ENCODE results near the gene EN2. TPM values are rescaled to one million over a fixed set of nuclear protein-coding genes. Genes with fewer than 3 reads are reported as not detected.

The EN2 gene
- total and polyA plus RNA-seq, 2 donors (not counting 1 experiment from before 2014, with no cell fraction given): not detected

- no peak for TF ChIP-seq CTCF (IDR thresholded peaks at IDR 0.05)
- TF ChIP-seq EZH2 (IDR thresholded peaks at IDR 0.05; ENCODE audit: borderline replicate concordance, insufficient read depth, low read depth, low read length, poor library complexity, severe bottlenecking): no peak
- Histone ChIP-seq H3K27me3 (replicated peaks in 1 of 4; ENCODE audit: control extremely low read depth in 1 of 4, control insufficient read depth in 3 of 4, insufficient read depth in 4 of 4, low read length in 3 of 4) (peaks cover 0 to 25% (median 6%) of the 10 kb centered on the region in 4 experiments), H4K20me1 (ENCODE audit: control insufficient read depth, insufficient read depth, low read length, poor library complexity, severe bottlenecking) (no peaks in the 10 kb centered on the region), H3K9me3 (ENCODE audit: control extremely low read depth in 1 of 3, control insufficient read depth in 2 of 3, insufficient read depth in 1 of 3, low read length in 2 of 3) (peaks cover 0 to 15% (median 0%) of the 10 kb centered on the region in 3 donors), H3K4me3 (ENCODE audit: control extremely low read depth in 1 of 5, extremely low read depth in 1 of 5, insufficient read depth in 1 of 5, low read depth in 2 of 5, low read length in 4 of 5) (no peak overlapping the region), H3K36me3 (replicated peaks in 1 of 2; ENCODE audit: control extremely low read depth in 1 of 2, control insufficient read depth in 1 of 2, extremely low read depth in 1 of 2, insufficient read depth in 2 of 2, low read length in 1 of 2) (no peaks in the 10 kb centered on the region), H3K4me2 (replicated peaks; ENCODE audit: low read depth, low read length, poor library complexity, severe bottlenecking) (no peak overlapping the region), H3K27ac (ENCODE audit: low read length in 2 of 2) (no peak overlapping the region), H3K9ac (ENCODE audit: low read length) (no peak overlapping the region), H2AFZ (ENCODE audit: insufficient read depth, low read depth, low read length, poor library complexity, severe bottlenecking) (no peak overlapping the region), H3K79me2 (ENCODE audit: control insufficient read depth, insufficient read depth, low read length) (no peaks in the 10 kb centered on the region), H3K4me1 (ENCODE audit: control insufficient read depth in 2 of 2, insufficient read depth in 2 of 2, low read length in 2 of 2) (no peaks in the 10 kb centered on the region)
- Mint-ChIP-seq H3K27ac (no peak overlapping the region), H3K27me3 (peaks cover 57% of the 10 kb centered on the region), H3K9me3 (ENCODE audit: insufficient read depth) (no peaks in the 10 kb centered on the region), H3K4me1 (no peaks in the 10 kb centered on the region), H3K4me3 (no peak overlapping the region)
- ChIA-PET POLR2A (no interaction called here), CTCF (interaction anchor here (1.1 kb wide), 1 partner anchor 11 kb away, joined by 3 read pairs; no protein-coding TSS in a partner anchor)
- no peak for ATAC-seq (ENCODE audit: low read depth)
- WGBS (ENCODE audit: insufficient coverage): 60% methylated on average over 3 of the region's 3 CpGs
- no peak for DNase-seq
- intact Hi-C loops (cut with micrococcal nuclease): no loop called here
Observed at GRCh38 chr7:155435110-155435509, 22.8 kb upstream of the EN2 start.

GRCh38 chr7:155437836-155438235 lies 20.1 kb upstream of the EN2 start:
- Histone ChIP-seq H3K4me1 (ENCODE audit: control insufficient read depth in 2 of 2, insufficient read depth in 2 of 2, low read length in 2 of 2) (no peaks in the 10 kb centered on the region), H4K20me1 (ENCODE audit: control insufficient read depth, insufficient read depth, low read length, poor library complexity, severe bottlenecking) (no peaks in the 10 kb centered on the region), H3K9ac (ENCODE audit: low read length) (no peak overlapping the region), H3K27me3 (replicated peaks in 1 of 4; ENCODE audit: control extremely low read depth in 1 of 4, control insufficient read depth in 3 of 4, insufficient read depth in 4 of 4, low read length in 3 of 4) (peaks cover 0 to 28% (median 8%) of the 10 kb centered on the region in 4 experiments), H3K4me3 (ENCODE audit: control extremely low read depth in 1 of 5, extremely low read depth in 1 of 5, insufficient read depth in 1 of 5, low read depth in 2 of 5, low read length in 4 of 5) (no peak overlapping the region), H3K79me2 (ENCODE audit: control insufficient read depth, insufficient read depth, low read length) (no peaks in the 10 kb centered on the region), H3K4me2 (replicated peaks; ENCODE audit: low read depth, low read length, poor library complexity, severe bottlenecking) (no peak overlapping the region), H3K36me3 (replicated peaks in 1 of 2; ENCODE audit: control extremely low read depth in 1 of 2, control insufficient read depth in 1 of 2, extremely low read depth in 1 of 2, insufficient read depth in 2 of 2, low read length in 1 of 2) (no peaks in the 10 kb centered on the region), H2AFZ (ENCODE audit: insufficient read depth, low read depth, low read length, poor library complexity, severe bottlenecking) (no peak overlapping the region), H3K27ac (ENCODE audit: low read length in 2 of 2) (no peak overlapping the region), H3K9me3 (ENCODE audit: control extremely low read depth in 1 of 3, control insufficient read depth in 2 of 3, insufficient read depth in 1 of 3, low read length in 2 of 3) (peaks cover 0 to 15% (median 0%) of the 10 kb centered on the region in 3 donors)
- H3K9me3 Mint-ChIP-seq (ENCODE audit: insufficient read depth): no peaks in the 10 kb centered on the region
- no peaks in the 10 kb centered on the region for H3K4me1 Mint-ChIP-seq
- 89% methylated on average over 4 of the region's 4 CpGs for WGBS (ENCODE audit: insufficient coverage)
- ChIA-PET CTCF (no interaction called here), POLR2A (no interaction called here)
- DNase-seq (no peak), ATAC-seq (ENCODE audit: low read depth) (no peak)
- H3K4me3 Mint-ChIP-seq: no peak overlapping the region
- no peak overlapping the region for H3K27ac Mint-ChIP-seq
- intact Hi-C loops (cut with micrococcal nuclease): no loop called here
- peaks cover 61% of the 10 kb centered on the region for H3K27me3 Mint-ChIP-seq
- no peak for TF ChIP-seq EZH2 (IDR thresholded peaks at IDR 0.05; ENCODE audit: borderline replicate concordance, insufficient read depth, low read depth, low read length, poor library complexity, severe bottlenecking)
- no peak for TF ChIP-seq CTCF (IDR thresholded peaks at IDR 0.05)
